ENCODE measurements around the gene EML1. TPM values are rescaled to one million over a fixed set of nuclear protein-coding genes. Genes with fewer than 3 reads are reported as not detected.

The EML1 gene
- total RNA-seq, 2 experiments from 2014 or later: not detected

DNA sequence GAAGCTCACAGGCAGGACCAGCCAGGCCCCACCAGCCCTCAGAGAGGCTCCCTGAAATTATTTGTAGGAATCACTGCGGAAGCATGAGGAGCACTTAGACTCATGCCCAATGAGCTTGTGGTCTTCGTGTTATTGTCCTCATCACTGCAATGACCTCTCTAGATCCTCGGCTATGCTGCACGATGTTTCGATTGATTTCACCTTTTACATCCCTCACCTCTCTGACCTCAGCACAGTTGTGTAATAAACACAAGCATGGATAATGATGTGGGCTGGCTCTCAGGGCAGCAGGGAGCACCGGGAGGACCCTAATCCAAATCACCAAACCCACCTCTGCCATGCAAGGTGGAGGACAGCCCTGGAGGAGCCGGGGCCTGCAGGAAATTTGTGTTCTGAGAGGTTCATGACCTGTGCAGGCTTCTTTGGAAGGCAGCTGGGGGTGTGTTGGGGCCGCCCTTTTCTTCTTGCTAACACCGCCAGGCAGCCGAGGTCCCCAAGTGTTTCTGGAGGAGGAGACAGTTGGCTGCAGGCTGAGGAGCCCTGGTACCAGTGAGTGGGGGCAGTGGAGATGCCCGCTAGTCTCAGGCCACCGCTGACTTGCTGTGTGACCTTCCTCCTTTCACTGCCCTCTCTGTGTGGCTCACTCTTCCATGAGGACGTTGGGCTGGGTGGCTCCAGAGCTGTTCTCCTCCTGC lies 29.5 kb upstream of the EML1 start:
- H3K9me2 ChIP-seq (ENCODE audit: insufficient read depth, low read length): no peaks in the 10 kb centered on the region
- H2AFZ ChIP-seq (ENCODE audit: low read length): no peak overlapping the region
- H3K4me3 ChIP-seq (ENCODE audit: low read depth, low read length, poor library complexity, severe bottlenecking): no peak overlapping the region
- intact Hi-C loops (cut with micrococcal nuclease; ENCODE audit: unreplicated experiment): no loop called here
- BruUV-seq (replicated peaks): no TSS peak
- H3K4me1 ChIP-seq (ENCODE audit: insufficient read depth, low read length, poor library complexity, severe bottlenecking): no peaks in the 10 kb centered on the region
- CTCF ChIA-PET (ENCODE audit: unreplicated experiment): no interaction called here
- H3K27ac ChIP-seq (ENCODE audit: low read depth, low read length, poor library complexity, severe bottlenecking): no peak overlapping the region
- no peaks in the 10 kb centered on the region for H4K20me1 ChIP-seq (ENCODE audit: insufficient read depth, low read length)
- H3K36me3 ChIP-seq (ENCODE audit: insufficient read depth, low read length): no peaks in the 10 kb centered on the region
- no peak for DNase-seq (ENCODE audit: low spot score)
- POLR2A ChIA-PET: interaction anchor here (0.6 kb wide), 1 partner anchor 444 kb away, joined by 3 read pairs; no protein-coding TSS in a partner anchor
- no peaks in the 10 kb centered on the region for H3K79me2 ChIP-seq (ENCODE audit: insufficient read depth, low read depth, low read length)
- H3K4me2 ChIP-seq (ENCODE audit: low read length): no peak overlapping the region
- TF ChIP-seq, protein P1, sequence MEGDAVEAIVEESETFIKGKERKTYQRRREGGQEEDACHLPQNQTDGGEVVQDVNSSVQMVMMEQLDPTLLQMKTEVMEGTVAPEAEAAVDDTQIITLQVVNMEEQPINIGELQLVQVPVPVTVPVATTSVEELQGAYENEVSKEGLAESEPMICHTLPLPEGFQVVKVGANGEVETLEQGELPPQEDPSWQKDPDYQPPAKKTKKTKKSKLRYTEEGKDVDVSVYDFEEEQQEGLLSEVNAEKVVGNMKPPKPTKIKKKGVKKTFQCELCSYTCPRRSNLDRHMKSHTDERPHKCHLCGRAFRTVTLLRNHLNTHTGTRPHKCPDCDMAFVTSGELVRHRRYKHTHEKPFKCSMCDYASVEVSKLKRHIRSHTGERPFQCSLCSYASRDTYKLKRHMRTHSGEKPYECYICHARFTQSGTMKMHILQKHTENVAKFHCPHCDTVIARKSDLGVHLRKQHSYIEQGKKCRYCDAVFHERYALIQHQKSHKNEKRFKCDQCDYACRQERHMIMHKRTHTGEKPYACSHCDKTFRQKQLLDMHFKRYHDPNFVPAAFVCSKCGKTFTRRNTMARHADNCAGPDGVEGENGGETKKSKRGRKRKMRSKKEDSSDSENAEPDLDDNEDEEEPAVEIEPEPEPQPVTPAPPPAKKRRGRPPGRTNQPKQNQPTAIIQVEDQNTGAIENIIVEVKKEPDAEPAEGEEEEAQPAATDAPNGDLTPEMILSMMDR (conservative IDR thresholded peaks at IDR 0.05; ENCODE audit: low read length): no peak
- TF ChIP-seq EZH2phosphoT487 (IDR thresholded peaks at IDR 0.05; ENCODE audit: borderline replicate concordance, low read depth, low read length): no peak
- H3K9me3 ChIP-seq (ENCODE audit: low read length): no peaks in the 10 kb centered on the region

GRCh38 chr14:99764222-99764706 lies 28.9 kb upstream of the EML1 start:
- no peaks in the 10 kb centered on the region for H3K4me1 ChIP-seq (ENCODE audit: insufficient read depth, low read length, poor library complexity, severe bottlenecking)
- H4K20me1 ChIP-seq (ENCODE audit: insufficient read depth, low read length): no peaks in the 10 kb centered on the region
- no peak overlapping the region for H3K27ac ChIP-seq (ENCODE audit: low read depth, low read length, poor library complexity, severe bottlenecking)
- ChIA-PET POLR2A (no interaction called here), CTCF (ENCODE audit: unreplicated experiment) (no interaction called here)
- no peak overlapping the region for H2AFZ ChIP-seq (ENCODE audit: low read length)
- no peaks in the 10 kb centered on the region for H3K79me2 ChIP-seq (ENCODE audit: insufficient read depth, low read depth, low read length)
- no peak overlapping the region for H3K4me3 ChIP-seq (ENCODE audit: low read depth, low read length, poor library complexity, severe bottlenecking)
- no peak for DNase-seq (ENCODE audit: low spot score)
- H3K9me3 ChIP-seq (ENCODE audit: low read length): no peaks in the 10 kb centered on the region
- no peaks in the 10 kb centered on the region for H3K9me2 ChIP-seq (ENCODE audit: insufficient read depth, low read length)
- H3K4me2 ChIP-seq (ENCODE audit: low read length): no peak overlapping the region
- TF ChIP-seq EZH2phosphoT487 (IDR thresholded peaks at IDR 0.05; ENCODE audit: borderline replicate concordance, low read depth, low read length): no peak
- TF ChIP-seq, protein P1 (conservative IDR thresholded peaks at IDR 0.05; ENCODE audit: low read length): no peak
- no peaks in the 10 kb centered on the region for H3K36me3 ChIP-seq (ENCODE audit: insufficient read depth, low read length)
- no TSS peak for BruUV-seq (replicated peaks)
- intact Hi-C loops (cut with micrococcal nuclease; ENCODE audit: unreplicated experiment): no loop called here

DNA sequence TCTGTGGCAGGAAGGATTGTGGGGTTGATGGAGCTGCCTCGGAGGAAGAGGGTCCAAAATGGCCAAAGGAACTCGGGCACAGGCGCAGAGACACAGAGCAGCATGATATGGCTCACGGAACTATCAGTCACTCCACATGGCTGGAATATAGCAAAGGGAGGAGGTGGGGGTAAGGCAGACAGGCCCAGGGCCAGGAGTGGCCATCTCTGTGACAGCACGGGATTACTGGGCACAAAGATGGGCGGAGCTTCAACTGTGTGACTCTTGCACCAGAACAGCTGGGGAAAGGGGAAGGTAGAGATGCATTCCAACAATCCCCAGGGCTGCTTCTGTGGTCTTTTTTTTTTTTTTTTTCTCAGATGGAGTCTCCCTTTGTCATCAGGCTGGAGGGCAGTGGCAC lies 24.8 kb upstream of the EML1 start:
- POLR2A ChIA-PET: interaction anchor here (0.7 kb wide), 1 partner anchor 171 kb away, joined by 3 read pairs; no protein-coding TSS in a partner anchor
- no peak overlapping the region for H3K27ac ChIP-seq (ENCODE audit: low read depth, low read length, poor library complexity, severe bottlenecking)
- TF ChIP-seq, protein P1 (conservative IDR thresholded peaks at IDR 0.05; ENCODE audit: low read length): no peak
- TF ChIP-seq EZH2phosphoT487 (IDR thresholded peaks at IDR 0.05; ENCODE audit: borderline replicate concordance, low read depth, low read length): no peak
- H3K4me3 ChIP-seq (ENCODE audit: low read depth, low read length, poor library complexity, severe bottlenecking): no peak overlapping the region
- H3K4me1 ChIP-seq (ENCODE audit: insufficient read depth, low read length, poor library complexity, severe bottlenecking): no peaks in the 10 kb centered on the region
- CTCF ChIA-PET (ENCODE audit: unreplicated experiment): no interaction called here
- no peaks in the 10 kb centered on the region for H3K9me3 ChIP-seq (ENCODE audit: low read length)
- H3K9me2 ChIP-seq (ENCODE audit: insufficient read depth, low read length): no peaks in the 10 kb centered on the region
- H3K79me2 ChIP-seq (ENCODE audit: insufficient read depth, low read depth, low read length): no peaks in the 10 kb centered on the region
- BruUV-seq (replicated peaks): no TSS peak
- DNase-seq (ENCODE audit: low spot score): no peak
- H4K20me1 ChIP-seq (ENCODE audit: insufficient read depth, low read length): no peaks in the 10 kb centered on the region
- no peak overlapping the region for H3K4me2 ChIP-seq (ENCODE audit: low read length)
- no peaks in the 10 kb centered on the region for H3K36me3 ChIP-seq (ENCODE audit: insufficient read depth, low read length)
- intact Hi-C loops (cut with micrococcal nuclease; ENCODE audit: unreplicated experiment): no loop called here
- H2AFZ ChIP-seq (ENCODE audit: low read length): no peak overlapping the region
